ENCODE data around the gene MYRF.

- TF ChIP-seq POLR2A (IDR thresholded peaks at IDR 0.05) (no peak), CTCF (IDR thresholded peaks at IDR 0.05) (no peak)
Observed at GRCh38 chr11:61738776-61739175, 13.7 kb upstream of the MYRF start.

All from adrenal gland (tissue), 5 donors.